ENCODE results near the gene RANBP10.

DNA sequence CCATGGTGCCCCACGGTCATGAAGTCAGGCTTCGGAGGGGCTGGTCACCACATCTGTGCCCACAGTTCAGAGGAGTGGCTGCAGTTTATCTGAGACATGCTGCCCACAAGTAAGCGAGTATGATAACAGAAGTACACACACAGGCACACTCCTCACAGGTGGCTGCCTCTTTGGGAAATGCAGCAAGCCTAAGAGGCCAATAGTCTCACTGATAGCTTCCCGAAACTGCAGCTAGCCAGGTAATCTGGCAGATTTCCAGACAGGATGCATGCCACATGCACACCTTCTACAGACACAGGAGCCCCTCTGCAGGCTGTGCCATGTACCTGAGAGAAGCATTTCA, 74.6 kb downstream of the RANBP10 start:
- no peak for TF ChIP-seq POLR2A (IDR thresholded peaks at IDR 0.05)
- TF ChIP-seq, protein P1, sequence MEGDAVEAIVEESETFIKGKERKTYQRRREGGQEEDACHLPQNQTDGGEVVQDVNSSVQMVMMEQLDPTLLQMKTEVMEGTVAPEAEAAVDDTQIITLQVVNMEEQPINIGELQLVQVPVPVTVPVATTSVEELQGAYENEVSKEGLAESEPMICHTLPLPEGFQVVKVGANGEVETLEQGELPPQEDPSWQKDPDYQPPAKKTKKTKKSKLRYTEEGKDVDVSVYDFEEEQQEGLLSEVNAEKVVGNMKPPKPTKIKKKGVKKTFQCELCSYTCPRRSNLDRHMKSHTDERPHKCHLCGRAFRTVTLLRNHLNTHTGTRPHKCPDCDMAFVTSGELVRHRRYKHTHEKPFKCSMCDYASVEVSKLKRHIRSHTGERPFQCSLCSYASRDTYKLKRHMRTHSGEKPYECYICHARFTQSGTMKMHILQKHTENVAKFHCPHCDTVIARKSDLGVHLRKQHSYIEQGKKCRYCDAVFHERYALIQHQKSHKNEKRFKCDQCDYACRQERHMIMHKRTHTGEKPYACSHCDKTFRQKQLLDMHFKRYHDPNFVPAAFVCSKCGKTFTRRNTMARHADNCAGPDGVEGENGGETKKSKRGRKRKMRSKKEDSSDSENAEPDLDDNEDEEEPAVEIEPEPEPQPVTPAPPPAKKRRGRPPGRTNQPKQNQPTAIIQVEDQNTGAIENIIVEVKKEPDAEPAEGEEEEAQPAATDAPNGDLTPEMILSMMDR (IDR thresholded peaks at IDR 0.05) = no peak

Measured in breast epithelium (tissue), 3 donors.